CD4-positive, alpha-beta T cell treated with Interferon alpha-2 for 1 hour (primary cell): Measurements from ENCODE around the gene SLC25A3.
A peak's percentile ranks its signal among the peaks of the same experiment; 100 is the strongest.
"Not testable (repeated sequence)": the region's sequence is repeated elsewhere in the genome, so short reads cannot be mapped to it uniquely, and the experiment has no call there.

ENCODE experiments used
- DNase-seq, 2 donors: peaks; one replicate each; pipeline ENCODE4 v3.0.0-alpha.2; 2020 to 2022

SLC25A3 gene

DNA sequence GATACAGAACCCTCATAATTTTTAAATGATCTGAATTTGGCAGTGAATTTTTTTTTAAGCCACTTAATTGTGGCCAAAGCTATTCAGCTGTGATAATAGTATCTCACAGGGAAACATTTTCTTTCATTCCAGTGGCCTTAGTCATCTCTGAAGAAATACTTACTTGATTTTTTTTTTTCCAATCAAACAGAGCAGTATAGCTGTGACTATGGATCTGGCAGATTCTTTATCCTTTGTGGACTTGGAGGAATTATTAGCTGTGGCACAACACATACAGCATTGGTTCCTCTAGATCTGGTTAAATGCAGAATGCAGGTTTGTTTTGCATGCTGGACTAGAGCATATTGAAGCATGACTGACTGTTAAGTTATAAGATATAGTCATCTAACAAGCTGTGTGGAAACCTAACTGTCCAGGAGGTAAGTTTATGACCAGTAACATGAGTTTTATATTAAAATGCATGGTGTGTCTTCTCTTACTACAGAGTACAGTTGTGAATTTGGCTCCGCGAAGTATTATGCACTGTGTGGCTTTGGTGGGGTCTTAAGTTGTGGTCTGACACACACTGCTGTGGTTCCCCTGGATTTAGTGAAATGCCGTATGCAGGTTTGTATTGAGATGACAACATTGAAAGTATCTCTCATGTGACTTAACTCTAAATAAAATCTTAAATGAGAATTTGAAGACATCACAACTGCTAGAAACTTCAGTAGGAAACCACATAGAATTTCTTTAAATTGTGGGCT, 1.9 kb downstream of the SLC25A3 start:
- peak in 1 of 2 donors; percentile 46 for DNase-seq

DNA sequence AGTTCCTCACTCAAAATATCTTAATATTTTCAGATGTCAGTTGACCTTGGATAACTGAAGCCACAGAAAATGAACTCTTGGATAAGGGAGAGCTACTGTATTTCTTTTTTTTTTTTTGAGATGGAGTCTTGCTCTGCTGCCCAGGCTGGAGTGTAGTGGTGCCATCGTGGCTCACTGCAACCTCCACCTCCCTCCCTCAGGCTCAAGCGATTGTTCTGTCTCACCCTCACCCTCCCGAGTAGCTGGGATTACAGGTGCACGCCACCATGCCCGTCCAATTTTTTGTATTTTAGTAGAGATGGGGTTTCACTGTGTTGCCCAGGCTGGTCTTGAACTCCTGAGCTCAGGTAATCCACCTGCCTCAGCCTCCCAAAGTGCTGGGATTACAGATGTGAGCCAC, 3.8 kb downstream of the SLC25A3 start:
- DNase-seq, result not testable (repeated sequence)

DNA sequence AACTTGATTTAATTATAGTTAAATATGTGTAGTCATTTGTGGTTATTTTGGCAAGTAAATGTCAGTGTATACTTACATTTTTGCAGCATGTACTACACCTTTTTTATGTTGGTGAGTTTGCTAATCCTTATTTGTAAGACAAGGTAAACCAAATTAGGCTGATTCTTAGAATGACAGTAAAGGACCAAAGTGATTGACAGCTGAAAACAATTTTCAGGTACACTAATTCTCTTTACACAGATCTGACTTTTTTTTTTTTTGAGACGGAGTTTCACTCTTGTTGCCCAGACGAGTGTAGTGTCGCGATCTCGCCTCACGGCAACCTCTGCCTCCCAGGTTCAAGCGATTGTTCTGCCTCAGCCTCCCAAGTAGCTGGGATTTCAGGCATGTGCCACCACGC, 8.4 kb downstream of the SLC25A3 start:
- DNase-seq, result no peak

DNA sequence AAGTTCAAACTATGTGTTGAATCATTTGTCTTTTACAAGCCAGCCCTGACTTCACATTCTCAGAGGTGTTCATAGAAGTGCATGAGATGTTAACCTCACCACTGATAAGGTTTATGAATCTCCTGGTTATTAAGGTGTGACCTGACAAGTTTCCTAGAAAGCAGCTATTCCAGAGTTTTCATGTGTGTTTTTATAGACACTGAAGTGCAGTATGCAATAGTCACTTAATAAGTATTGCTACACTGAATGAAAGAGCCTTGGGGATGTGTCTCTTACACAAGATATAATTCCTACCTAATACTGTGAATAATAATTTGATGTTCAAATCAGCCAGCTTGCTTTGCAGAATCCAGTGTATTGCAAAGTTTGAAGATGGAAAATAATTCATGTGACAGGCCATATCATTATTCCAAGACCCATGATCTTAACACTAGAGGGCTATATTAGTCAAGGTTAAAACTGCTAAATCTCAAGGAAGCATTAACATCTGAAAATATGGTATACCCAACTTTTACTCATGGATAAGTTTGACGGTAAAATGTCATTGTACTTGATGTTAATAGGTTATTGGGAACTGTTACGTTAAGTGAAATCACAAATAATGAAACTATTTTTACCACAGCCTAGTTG, 13.0 kb downstream of the SLC25A3 start:
- DNase-seq, result no peak

DNA sequence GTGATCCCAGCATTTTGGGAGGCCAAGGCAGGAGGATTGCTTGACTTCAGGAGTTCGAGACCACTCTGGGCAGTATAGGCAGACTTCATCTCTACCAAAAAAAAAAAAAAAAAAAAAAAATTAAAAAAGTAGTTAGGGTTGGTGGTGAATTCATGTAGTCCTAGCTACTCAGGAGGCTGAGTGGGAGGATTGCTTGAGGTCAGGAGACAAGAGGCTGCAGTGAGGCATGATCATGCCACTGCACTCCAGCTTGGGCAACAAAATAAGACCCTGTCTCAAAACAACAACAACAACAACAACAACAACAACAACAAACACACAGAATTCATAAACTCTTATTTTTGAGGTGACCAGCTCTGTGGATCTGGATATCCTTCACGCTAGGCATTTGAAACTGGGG, 17.1 kb downstream of the SLC25A3 start:
- DNase-seq, result no peak

DNA sequence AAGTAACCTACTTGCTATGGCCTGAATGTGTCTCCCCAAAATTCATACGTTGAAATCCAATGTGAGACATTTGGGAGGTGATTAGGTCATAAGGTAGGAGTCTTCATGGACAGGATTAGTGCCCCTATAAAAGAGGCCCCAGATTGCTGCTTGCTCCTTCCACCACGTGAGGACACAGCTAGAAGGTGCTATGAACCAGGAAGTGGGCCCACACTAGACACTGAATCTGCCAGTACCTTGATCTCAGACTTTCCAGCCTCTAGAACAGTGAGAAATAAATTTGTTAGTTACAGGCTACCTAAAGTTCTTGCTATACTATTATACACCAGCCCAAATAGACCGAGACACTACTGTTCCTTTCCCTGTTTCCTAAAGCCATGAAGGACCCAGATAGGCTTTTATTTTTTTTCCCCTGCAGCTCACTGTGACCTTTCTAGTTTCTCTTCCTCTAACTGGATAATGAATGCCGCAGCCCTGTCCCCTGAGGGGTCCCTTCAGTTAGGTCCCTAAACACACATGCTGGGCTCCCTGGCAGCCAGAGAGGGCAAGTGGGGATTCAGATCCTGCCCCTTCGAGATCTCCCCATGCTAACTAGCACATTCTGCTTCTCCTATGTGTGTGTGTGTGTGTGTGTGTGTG, 19.3 kb downstream of the SLC25A3 start:
- DNase-seq, result peak in 1 of 2 donors; percentile 9

DNA sequence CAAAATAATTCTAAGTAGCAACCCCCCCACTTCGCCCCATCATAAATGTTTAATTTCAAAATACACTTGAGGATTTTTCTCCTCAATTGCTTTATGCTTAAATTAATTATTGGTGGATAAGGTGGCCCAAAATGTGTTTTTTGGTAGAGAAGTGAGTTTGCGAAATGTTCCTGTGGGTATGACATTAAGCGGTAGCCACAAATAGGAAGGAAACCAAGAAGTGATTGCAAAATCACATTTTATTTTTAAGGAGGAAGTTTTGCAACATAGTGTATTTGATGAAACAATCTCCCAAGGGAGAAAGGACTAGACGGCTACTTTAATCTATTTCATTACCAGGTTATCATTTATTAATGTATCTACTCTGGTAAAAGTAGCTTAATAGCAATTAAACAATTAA, 25.5 kb downstream of the SLC25A3 start:
- DNase-seq, result no peak

DNA sequence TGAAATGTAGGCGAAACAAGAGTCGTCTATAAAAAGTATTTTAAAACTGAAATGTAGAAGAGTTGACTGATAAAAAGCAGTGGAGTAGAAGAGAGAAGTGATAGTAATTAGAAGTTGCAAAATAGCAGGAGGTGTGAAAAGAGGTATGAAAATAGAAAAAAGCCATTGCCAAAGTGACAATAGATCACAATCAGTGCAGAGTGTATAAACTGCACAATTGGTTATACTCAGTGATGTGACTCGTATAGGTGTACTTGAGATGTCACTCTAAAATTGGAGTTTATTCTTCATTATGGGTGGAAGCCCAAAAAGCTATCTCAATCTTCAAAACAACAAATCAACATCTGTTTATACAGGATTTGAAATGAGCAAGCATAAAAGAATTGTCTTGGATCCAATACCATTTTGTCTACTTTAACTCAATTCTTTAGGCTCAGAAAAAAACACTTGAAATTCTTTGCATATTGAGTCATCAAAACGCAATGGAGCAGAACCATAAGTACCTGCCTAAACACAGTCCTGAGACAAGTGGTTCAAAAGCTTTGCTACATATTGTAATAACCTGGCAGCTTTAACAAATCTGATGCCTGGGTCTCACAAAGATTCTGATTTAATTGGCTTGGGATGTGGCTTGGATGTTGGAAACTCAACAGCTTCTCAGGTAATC, 42.3 kb downstream of the SLC25A3 start:
- no peak for DNase-seq

DNA sequence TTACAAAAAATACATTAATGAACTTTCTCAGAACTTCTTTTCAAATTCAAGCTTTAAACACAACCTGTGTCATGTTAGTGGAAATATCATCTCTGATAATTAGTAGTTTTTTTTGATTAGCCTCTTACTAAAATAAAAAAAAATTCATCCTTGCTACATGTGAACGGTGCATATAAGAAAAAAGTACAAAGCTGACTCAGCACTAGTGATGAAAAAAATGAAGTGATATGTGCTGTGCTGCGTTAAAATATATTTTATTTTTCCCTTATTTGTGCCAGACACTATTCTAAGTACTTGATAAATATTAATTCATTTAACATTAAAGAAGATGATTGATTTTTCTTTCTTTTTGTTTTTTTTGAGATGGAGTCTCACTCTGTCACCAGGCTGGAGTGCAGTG, 43.6 kb downstream of the SLC25A3 start:
- no peak for DNase-seq

DNA sequence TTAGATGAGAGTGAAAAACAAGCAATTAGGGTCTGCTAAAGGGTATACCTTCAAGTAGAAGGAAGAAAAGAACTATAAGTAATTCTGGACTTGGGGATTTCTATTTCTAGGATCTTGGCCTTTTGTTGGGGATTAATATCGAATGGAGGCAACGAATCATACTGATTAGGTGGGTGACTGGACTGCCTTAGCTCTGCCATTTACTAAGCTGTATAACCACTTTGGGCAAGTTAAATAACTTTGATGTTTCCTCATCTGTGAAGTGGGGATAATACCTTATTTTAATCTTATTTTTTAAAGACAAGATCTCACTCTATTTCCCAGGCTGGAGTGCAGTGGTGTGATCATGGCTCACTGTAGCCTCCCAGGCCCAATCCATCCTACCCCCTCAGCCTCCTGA, 44.5 kb downstream of the SLC25A3 start:
- DNase-seq, result no peak

DNA sequence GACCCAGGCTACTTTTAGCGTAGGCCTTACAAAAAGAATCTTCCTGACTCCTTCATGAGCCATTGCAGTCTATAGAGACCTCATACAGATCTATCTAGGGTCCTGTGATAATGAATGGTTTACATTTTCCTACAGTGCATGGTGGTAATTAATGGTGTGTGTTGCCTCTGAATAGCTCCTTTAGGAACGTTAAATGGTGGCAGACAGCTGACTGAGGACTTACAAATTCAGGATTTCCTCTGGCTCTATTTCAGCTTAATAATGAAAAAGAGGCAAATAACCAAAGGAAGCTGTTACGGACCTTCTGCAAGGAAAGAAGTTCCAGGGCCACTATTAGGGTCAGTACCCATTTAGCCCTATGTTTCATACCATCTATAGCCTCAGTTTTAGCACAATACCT, 46.0 kb downstream of the SLC25A3 start:
- no peak for DNase-seq

DNA sequence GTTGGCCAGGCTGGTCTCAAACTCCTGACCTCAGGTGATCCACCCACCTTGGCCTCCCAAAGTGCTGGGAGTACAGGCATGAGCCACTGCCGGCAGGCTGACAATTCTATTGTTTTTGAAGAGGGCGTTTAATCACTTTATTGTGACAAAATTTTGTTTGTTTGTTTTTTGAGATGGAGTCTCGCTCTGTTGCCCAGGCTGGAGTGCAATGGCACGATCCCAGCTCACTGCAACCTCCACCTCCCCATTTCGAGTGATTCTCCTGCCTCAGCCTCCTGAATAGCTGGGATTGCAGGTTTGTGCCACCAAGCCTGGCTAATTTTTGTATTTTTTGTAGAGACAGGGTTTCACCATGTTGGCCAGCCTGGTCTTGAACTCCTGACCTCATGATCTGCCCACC, 49.3 kb downstream of the SLC25A3 start:
- DNase-seq, result not testable (repeated sequence)

DNA sequence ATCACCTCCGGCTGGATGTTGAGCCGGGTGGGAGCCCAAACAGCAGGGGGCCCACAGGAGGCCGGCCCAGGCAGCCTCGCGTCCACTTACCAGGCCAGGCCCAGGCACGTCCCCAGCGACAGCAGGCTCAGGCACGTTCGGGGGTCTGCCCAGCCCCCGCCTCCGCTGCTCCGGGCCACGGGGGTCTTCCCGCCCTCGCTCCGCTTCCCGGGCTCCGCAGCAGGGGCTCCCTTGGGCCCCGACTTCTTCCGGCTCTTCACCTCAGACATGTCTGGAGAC, 50.9 kb downstream of the SLC25A3 start:
- no peak for DNase-seq

DNA sequence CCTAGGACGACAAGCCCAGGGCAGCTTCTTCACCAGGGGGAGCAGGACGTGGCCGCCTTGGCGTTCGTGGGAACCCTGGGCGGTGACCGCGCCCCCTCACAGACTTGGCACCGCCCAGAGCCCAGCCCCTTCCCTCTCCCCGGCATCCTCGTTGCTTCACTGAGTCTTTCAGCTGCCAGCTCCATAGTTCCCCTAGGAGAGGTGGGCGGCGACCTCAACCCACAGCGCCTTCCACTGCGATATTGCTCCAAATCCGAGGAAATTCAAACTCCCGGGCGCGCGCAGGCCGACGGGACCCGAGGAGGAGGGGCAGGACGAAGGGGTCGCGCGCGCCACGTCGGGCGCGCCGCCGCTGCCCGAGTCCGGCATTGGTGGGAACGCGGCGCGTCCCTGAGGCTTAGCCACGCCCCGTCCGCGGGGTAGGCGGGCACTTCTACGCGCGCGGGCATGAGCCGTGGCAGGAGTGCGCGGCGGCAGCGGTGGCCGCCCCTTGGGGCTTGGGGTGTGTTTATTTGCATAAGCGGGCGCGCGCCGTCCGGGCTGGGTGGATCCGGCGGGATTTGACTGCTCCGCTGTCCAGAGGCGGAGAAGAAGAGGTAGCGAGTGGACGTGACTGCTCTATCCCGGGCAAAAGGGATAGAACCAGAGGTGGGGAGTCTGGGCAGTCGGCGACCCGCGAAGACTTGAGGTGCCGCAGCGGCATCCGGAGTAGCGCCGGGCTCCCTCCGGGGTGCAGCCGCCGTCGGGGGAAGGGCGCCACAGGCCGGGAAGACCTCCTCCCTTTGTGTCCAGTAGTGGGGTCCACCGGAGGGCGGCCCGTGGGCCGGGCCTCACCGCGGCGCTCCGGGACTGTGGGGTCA, 51.5 kb downstream of the SLC25A3 start, which contains the start of the genes APAF1 and IKBIP:
APAF1 (plus strand) TSS at position 579 of the 860 bp plus-strand sequence. CDS start 3,070 bp downstream, outside the sequence.
IKBIP (minus strand) TSS at position 77 of the 860 bp plus-strand sequence. CDS start 87 bp downstream, outside the sequence.
- DNase-seq, result peak; percentile 94 to 96

DNA sequence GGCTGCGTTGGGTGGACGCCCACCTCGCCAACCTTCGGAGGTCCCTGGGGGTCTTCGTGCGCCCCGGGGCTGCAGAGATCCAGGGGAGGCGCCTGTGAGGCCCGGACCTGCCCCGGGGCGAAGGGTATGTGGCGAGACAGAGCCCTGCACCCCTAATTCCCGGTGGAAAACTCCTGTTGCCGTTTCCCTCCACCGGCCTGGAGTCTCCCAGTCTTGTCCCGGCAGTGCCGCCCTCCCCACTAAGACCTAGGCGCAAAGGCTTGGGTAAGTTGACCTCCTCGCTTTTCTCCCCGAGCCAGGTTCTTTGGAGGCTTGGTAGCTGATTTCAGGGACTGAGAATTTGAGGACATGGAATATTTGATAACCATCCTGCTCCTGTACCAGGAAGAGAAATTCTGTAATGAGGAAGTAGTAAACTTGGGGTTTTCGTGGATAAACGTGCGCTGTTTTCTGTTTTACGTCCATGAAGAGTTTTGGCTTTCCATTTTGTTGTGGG, 52.1 kb downstream of the SLC25A3 start:
- peak in 1 of 2 donors; percentile 10 for DNase-seq

DNA sequence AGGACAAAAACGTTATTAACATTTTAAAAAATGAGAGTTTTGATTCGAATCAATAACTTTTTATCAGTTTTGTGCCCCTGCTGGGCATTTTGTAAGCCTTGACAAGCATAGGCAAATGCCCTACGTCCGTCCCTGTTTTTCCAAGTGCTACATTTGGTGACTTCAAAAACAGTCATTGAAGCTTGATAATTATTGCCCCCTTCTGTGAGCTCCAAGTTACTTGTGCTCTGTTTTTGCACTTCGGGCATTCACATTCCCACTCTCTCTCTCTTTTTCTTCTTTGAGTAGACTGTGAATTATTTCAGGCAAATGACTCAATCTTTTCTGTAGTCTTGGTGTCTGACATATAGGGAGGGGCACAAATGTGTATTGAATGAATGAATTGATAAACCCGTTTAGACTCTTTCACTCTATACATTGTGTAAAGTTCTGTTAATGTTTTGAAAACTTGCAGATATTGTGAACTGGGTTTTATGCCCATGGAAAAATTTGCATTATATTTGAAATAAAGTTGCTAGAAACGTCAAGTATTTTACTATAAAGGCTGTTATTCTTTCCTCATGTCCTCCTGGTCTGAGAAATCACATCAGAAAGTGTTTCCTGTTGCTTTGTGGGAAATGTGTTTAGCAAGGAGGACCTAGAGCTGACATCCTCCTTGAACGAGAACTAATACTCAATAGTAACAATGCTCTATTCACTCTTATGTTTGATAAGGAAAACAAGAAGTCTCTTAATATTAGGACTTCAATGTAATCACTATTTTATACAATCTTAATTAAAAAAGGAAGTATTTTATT, 53.0 kb downstream of the SLC25A3 start:
- peak in 1 of 2 donors; percentile 13 for DNase-seq

DNA sequence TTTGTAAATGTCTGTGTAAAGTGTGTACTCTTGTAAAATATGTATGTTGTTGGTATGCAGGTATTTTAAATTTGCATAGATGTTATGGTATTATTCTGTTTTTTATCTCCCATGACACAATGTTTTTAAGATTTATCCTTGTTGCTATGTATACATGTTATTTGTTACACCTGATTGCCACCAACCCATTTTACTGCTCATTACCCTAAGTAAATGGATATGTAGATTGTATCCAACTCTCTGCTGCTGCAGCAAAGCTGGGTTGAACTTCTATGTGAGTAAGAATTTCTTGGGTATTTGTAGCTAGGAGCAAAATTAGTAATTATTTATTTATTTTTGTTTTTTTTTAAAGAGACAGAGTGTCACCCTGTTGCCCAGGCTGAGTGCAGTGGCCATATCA, 57.8 kb downstream of the SLC25A3 start:
- no peak for DNase-seq

DNA sequence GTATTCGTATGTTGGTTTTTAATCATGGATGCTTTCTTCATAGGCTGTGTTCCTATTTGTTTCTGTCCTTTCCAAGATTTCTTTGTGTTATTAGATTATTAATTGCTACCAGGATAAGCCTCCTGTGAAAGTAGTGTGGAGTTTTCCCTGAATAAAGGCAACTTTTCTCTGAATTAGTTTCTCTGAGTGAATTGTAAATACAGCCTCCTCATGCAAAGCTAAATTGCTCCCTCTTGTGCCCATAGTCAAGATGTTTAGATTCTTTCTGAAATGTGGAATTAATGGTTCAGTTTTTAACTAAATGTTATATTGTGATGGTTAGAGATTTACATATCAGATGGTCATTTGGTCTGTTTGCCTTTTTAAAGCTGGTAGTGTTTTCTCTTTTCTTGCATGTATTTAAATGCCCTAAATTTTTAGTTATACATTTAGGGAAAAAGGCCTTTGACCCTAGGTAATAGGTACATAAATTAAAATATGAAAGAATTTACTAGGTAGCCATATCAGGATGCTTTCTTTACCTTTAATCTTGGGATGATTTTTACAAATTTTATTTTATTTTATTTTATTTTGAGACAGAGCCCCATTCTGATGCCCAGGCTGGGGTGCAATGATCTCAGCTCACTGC, 60.5 kb downstream of the SLC25A3 start:
- peak in 1 of 2 donors; percentile 71 for DNase-seq
